Measurements from ENCODE around the gene FBXW7. TPM values are rescaled to one million over a fixed set of nuclear protein-coding genes. Genes with fewer than 3 reads are reported as not detected.

FBXW7 gene
- total RNA-seq, 1 donor from 2014 or later = 23.3 TPM

DNA sequence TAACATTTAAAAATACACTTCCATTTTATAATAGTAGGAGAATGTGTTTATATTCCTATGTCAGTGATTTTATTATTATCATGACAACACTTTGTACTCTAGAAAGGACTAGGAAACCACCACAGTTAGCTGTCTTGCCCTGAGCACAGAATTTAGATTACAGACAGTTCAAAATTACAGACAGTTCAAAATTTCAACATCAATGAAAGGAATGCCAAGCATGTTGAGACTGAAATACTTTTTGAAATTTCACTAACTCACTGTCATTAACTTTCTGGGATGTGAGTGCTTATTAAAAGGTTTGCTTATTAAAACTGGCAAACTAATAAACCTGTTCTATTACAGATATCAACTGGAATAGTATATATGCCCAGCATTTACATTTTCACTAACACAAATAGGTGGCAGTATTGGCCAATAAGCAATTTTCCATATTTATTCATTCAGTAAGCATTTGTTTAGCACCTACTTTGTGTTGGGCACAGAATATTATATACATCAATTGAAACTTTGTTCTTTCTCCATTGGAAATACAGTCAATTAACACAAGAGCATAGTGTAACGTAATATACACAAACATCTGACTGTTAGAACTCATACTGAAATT is 179.4 kb downstream of the FBXW7 start:
- no peak overlapping the region for H3K4me3 Mint-ChIP-seq (ENCODE audit: unreplicated experiment)
- no peaks in the 10 kb centered on the region for H3K36me3 Mint-ChIP-seq (ENCODE audit: low read depth)
- peaks cover 50% of the 10 kb centered on the region for H3K4me1 Mint-ChIP-seq (ENCODE audit: low read depth)
- H3K27me3 Mint-ChIP-seq (ENCODE audit: low read depth) = no peaks in the 10 kb centered on the region
- no peak for DNase-seq (ENCODE audit: low spot score)
- H3K9me3 Mint-ChIP-seq (ENCODE audit: low read depth) = no peaks in the 10 kb centered on the region
- peak overlapping the region; percentile 63 for H3K27ac Mint-ChIP-seq (ENCODE audit: unreplicated experiment)
- TF ChIP-seq, protein P1, sequence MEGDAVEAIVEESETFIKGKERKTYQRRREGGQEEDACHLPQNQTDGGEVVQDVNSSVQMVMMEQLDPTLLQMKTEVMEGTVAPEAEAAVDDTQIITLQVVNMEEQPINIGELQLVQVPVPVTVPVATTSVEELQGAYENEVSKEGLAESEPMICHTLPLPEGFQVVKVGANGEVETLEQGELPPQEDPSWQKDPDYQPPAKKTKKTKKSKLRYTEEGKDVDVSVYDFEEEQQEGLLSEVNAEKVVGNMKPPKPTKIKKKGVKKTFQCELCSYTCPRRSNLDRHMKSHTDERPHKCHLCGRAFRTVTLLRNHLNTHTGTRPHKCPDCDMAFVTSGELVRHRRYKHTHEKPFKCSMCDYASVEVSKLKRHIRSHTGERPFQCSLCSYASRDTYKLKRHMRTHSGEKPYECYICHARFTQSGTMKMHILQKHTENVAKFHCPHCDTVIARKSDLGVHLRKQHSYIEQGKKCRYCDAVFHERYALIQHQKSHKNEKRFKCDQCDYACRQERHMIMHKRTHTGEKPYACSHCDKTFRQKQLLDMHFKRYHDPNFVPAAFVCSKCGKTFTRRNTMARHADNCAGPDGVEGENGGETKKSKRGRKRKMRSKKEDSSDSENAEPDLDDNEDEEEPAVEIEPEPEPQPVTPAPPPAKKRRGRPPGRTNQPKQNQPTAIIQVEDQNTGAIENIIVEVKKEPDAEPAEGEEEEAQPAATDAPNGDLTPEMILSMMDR (IDR thresholded peaks at IDR 0.05) = peak; percentile 72

DNA sequence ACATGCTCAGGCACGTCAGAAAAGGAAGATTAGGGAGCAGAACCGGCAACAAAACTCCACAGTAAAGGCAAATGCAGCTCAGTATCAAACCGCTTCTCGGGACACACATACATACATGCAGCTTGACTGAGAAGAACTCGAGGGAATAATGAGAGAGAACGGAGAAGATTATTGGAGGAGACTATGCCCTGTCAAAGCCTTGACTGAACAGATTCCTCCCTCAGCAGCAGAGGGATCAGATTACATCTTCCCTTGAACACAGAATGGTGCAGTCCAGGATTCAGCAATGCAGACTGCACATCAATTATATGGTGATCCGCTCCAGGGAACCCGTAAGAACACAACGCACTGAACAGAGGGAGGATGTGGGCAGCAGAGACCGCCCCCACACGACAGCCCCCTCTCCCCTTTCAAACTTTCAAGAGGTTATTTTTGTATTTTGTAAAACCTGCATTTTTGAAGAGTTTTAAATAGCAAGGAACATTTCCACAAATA is 183.2 kb downstream of the FBXW7 start:
- H3K27me3 Mint-ChIP-seq (ENCODE audit: low read depth) = no peaks in the 10 kb centered on the region
- peaks cover 41% of the 10 kb centered on the region for H3K4me1 Mint-ChIP-seq (ENCODE audit: low read depth)
- H3K4me3 Mint-ChIP-seq (ENCODE audit: unreplicated experiment) = peak overlapping the region; percentile 83
- DNase-seq (ENCODE audit: low spot score) = no peak
- TF ChIP-seq, protein P1 (IDR thresholded peaks at IDR 0.05) = peak; percentile 31
- H3K36me3 Mint-ChIP-seq (ENCODE audit: low read depth) = no peaks in the 10 kb centered on the region
- H3K27ac Mint-ChIP-seq (ENCODE audit: unreplicated experiment) = peak overlapping the region; percentile 94
- no peaks in the 10 kb centered on the region for H3K9me3 Mint-ChIP-seq (ENCODE audit: low read depth)

DNA sequence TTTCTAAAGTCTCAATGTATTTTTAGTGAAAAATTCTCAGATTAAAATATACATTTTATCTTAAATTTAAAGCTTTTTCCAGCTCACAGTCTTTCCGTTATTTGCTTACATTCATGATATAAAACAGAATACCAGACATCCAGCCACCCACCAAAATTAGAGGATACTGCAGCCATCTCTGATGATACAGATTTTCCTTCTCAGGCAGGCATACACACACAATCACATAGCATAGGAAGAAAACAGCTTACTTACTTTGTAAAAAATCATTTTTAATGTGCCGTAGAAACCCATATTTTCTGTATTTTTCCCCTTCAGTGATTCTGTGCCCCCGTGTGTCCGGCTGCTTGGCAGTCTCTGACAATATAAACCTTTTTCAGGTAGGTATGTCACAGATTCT is 183.7 kb downstream of the FBXW7 start:
- Mint-ChIP-seq H3K36me3 (ENCODE audit: low read depth) (no peaks in the 10 kb centered on the region), H3K4me3 (ENCODE audit: unreplicated experiment) (peak overlapping the region; percentile 83), H3K27me3 (ENCODE audit: low read depth) (no peaks in the 10 kb centered on the region), H3K4me1 (ENCODE audit: low read depth) (peaks cover 41% of the 10 kb centered on the region), H3K27ac (ENCODE audit: unreplicated experiment) (peak overlapping the region; percentile 94), H3K9me3 (ENCODE audit: low read depth) (no peaks in the 10 kb centered on the region)
- TF ChIP-seq, protein P1 (IDR thresholded peaks at IDR 0.05) = no peak
- no peak for DNase-seq (ENCODE audit: low spot score)

DNA sequence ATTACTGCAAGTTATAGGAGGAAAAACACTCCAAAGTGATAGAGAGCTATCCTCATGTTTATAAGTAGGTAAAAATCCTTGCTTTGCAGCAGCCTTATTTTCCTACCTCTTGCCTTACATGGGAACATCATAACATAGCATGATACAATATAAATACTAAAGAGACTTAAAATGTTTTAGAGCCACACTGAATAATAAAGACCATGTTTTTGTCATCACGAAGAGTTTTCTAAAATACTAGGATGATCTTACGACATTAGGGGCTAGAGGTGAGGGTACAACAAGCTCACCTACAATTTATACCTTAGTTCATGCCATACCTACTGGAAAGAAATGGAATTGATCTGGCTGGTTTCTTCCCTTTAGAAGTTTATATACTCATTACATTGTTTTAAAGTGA is 184.8 kb downstream of the FBXW7 start:
- H3K9me3 Mint-ChIP-seq (ENCODE audit: low read depth) = no peaks in the 10 kb centered on the region
- H3K27ac Mint-ChIP-seq (ENCODE audit: unreplicated experiment) = no peak overlapping the region
- H3K4me3 Mint-ChIP-seq (ENCODE audit: unreplicated experiment) = no peak overlapping the region
- peaks cover 5% of the 10 kb centered on the region for H3K36me3 Mint-ChIP-seq (ENCODE audit: low read depth)
- H3K27me3 Mint-ChIP-seq (ENCODE audit: low read depth) = no peaks in the 10 kb centered on the region
- TF ChIP-seq, protein P1 (IDR thresholded peaks at IDR 0.05) = no peak
- DNase-seq (ENCODE audit: low spot score) = no peak
- peaks cover 32% of the 10 kb centered on the region for H3K4me1 Mint-ChIP-seq (ENCODE audit: low read depth)

DNA sequence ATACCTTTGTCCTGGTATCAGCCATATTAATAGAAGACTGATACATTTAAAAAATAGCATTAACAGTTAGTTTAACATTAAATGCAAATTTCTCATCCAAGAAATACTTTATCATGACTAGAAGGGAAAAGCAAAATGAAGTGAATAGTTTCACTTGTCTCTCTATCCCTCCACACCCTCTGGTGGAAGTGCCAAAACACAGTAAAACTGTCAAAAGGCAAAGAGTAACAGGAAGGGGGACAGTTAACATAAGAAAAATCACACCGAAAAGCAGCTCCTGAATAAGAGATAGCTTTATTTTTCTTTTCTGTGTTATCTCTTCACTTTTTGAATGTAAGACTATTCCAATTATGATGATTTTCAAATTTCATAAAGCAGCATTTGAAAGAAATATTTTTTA is 187.2 kb downstream of the FBXW7 start:
- no peak for DNase-seq (ENCODE audit: low spot score)
- Mint-ChIP-seq H3K9me3 (ENCODE audit: low read depth) (no peaks in the 10 kb centered on the region), H3K4me3 (ENCODE audit: unreplicated experiment) (no peak overlapping the region), H3K27me3 (ENCODE audit: low read depth) (no peaks in the 10 kb centered on the region), H3K27ac (ENCODE audit: unreplicated experiment) (no peak overlapping the region), H3K4me1 (ENCODE audit: low read depth) (peaks cover 22% of the 10 kb centered on the region), H3K36me3 (ENCODE audit: low read depth) (peaks cover 8% of the 10 kb centered on the region)
- TF ChIP-seq, protein P1 (IDR thresholded peaks at IDR 0.05) = peak; percentile 77

All from chondrocyte (in vitro differentiated cells).